ENCODE results near the gene ATP1B3. TPM values are rescaled to one million over a fixed set of nuclear protein-coding genes. Genes with fewer than 3 reads are reported as not detected.
A peak's percentile ranks its signal among the peaks of the same experiment; 100 is the strongest.

ATP1B3 gene
- total and polyA plus RNA-seq, 2 of the 13 experiments (the other 11 are each of a cell fraction or from before 2014, with no cell fraction given): 84.3 to 93.6 TPM

DNA sequence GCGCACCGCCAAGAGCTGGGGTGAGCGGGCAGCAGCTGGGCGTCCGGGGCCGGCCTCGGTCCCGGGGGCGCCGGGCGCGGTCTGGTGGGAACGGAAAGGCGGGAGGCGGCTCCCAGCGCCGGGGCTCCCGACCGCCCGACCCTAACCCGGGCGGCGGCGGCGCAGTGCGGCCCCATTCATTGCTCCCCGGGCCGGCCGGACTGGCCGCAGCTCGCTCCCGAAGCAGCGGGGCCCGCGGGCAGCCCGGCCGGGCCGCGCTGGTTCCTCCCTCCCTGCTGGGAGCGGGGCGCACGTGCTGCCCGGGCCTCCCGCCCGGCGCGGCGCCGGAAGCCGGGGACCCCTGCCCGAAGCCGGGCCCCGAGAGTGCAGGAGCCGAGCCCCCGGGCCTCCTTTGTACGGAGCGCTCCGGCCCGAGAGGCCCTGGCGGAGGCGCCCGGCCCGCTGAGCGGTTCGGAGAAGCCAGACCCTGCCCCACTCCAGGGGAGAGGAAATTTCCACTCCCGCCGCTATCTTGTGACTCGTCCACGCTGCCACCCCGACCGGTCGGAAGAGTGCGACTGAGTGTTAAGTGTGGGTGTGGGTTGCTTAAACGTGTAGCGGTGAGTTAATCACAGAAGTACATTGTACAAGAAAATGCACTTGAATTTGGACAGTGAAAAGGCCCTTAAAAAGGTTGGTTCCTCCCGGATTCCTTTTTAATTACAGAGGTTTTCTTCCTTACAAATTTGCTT, 613 bp downstream of the ATP1B3 start (continued):
- TF ChIP-seq AGO2 (optimal IDR thresholded peaks at IDR 0.05; ENCODE audit: low read depth, low read length) (peak; percentile 67), HDAC1 (CRISPR knock-in tag; IDR thresholded peaks at IDR 0.05) (peak; percentile 21; the same call in 1 of the 2 replicates), RFXAP (CRISPR knock-in tag; IDR thresholded peaks at IDR 0.05; ENCODE audit: borderline replicate concordance) (no peak), HOXA9 (CRISPR knock-in tag; IDR thresholded peaks at IDR 0.05; ENCODE audit: borderline replicate concordance) (no peak), ZNF792 (CRISPR knock-in tag; IDR thresholded peaks at IDR 0.05) (0 out of 2 replicates have a peak, but pooled peaks have one; percentile 23), ZNF564 (CRISPR knock-in tag; IDR thresholded peaks at IDR 0.05) (peak; percentile 69; the same call in 1 of the 2 replicates), CCAR2 (optimal IDR thresholded peaks at IDR 0.05; ENCODE audit: low read depth, low read length) (no peak), CHCHD3 (CRISPR knock-in tag; IDR thresholded peaks at IDR 0.05) (0 out of 2 replicates have a peak, but pooled peaks have one; percentile 35), HOXA3 (CRISPR knock-in tag; IDR thresholded peaks at IDR 0.05) (peak; percentile 25; the same call in 1 of the 2 replicates), NR2C2 (CRISPR knock-in tag; IDR thresholded peaks at IDR 0.05; ENCODE audit: borderline replicate concordance) (no peak), EP300 (IDR thresholded peaks at IDR 0.05; ENCODE audit: low read depth in 2 of 2, low read length in 2 of 2) (0 out of 4 replicates have a peak, but pooled peaks of 1 of the 2 experiments have one; percentile 10), EP300 (CRISPR knock-in tag; IDR thresholded peaks at IDR 0.05; ENCODE audit: borderline replicate concordance) (no peak), GATAD2A (CRISPR knock-in tag; IDR thresholded peaks at IDR 0.05) (peak; percentile 60; the same call in 1 of the 2 replicates), SAP130 (CRISPR knock-in tag; IDR thresholded peaks at IDR 0.05; ENCODE audit: low read depth) (0 out of 2 replicates have a peak, but pooled peaks have one; percentile 11), NFKB2 (CRISPR knock-in tag; IDR thresholded peaks at IDR 0.05; ENCODE audit: borderline replicate concordance) (peak; percentile 3; the same call in 1 of the 2 replicates), HOXA7 (CRISPR knock-in tag; IDR thresholded peaks at IDR 0.05) (no peak), PHF8 (CRISPR knock-in tag; IDR thresholded peaks at IDR 0.05) (peak; percentile 29; the same call in 1 of the 2 replicates), TFDP1 (CRISPR knock-in tag; IDR thresholded peaks at IDR 0.05; ENCODE audit: borderline replicate concordance) (peak; percentile 25; the same call in 1 of the 2 replicates), ZNF563 (CRISPR knock-in tag; IDR thresholded peaks at IDR 0.05) (0 out of 2 replicates have a peak, but pooled peaks have one; percentile 3), KDM5B (CRISPR knock-in tag; IDR thresholded peaks at IDR 0.05; ENCODE audit: borderline replicate concordance) (peak; percentile 53; the same call in 1 of the 2 replicates), TBX2 (CRISPR knock-in tag; IDR thresholded peaks at IDR 0.05; ENCODE audit: borderline replicate concordance) (0 out of 2 replicates have a peak, but pooled peaks have one; percentile 12), ZNF772 (CRISPR knock-in tag; IDR thresholded peaks at IDR 0.05) (0 out of 2 replicates have a peak, but pooled peaks have one; percentile 9), RAD21 (CRISPR knock-in tag; IDR thresholded peaks at IDR 0.05) (0 out of 2 replicates have a peak, but pooled peaks have one; percentile 26), POLR2A (IDR thresholded peaks at IDR 0.05; ENCODE audit: insufficient read depth in 1 of 2, low read depth in 2 of 2, low read length in 2 of 2) (0 out of 4 replicates have a peak, but pooled peaks of 1 of the 2 experiments have one; percentile 36)
- TF ChIP-seq, protein P1, sequence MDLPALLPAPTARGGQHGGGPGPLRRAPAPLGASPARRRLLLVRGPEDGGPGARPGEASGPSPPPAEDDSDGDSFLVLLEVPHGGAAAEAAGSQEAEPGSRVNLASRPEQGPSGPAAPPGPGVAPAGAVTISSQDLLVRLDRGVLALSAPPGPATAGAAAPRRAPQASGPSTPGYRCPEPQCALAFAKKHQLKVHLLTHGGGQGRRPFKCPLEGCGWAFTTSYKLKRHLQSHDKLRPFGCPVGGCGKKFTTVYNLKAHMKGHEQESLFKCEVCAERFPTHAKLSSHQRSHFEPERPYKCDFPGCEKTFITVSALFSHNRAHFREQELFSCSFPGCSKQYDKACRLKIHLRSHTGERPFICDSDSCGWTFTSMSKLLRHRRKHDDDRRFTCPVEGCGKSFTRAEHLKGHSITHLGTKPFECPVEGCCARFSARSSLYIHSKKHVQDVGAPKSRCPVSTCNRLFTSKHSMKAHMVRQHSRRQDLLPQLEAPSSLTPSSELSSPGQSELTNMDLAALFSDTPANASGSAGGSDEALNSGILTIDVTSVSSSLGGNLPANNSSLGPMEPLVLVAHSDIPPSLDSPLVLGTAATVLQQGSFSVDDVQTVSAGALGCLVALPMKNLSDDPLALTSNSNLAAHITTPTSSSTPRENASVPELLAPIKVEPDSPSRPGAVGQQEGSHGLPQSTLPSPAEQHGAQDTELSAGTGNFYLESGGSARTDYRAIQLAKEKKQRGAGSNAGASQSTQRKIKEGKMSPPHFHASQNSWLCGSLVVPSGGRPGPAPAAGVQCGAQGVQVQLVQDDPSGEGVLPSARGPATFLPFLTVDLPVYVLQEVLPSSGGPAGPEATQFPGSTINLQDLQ (CRISPR knock-in tag; IDR thresholded peaks at IDR 0.05): peak; percentile 29; the same call in 1 of the 2 replicates
- TF ChIP-seq, protein P2, sequence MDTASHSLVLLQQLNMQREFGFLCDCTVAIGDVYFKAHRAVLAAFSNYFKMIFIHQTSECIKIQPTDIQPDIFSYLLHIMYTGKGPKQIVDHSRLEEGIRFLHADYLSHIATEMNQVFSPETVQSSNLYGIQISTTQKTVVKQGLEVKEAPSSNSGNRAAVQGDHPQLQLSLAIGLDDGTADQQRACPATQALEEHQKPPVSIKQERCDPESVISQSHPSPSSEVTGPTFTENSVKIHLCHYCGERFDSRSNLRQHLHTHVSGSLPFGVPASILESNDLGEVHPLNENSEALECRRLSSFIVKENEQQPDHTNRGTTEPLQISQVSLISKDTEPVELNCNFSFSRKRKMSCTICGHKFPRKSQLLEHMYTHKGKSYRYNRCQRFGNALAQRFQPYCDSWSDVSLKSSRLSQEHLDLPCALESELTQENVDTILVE (CRISPR knock-in tag; IDR thresholded peaks at IDR 0.05): 0 out of 2 replicates have a peak, but pooled peaks have one; percentile 21

Data from HepG2 (cell line).